Muscle of back (tissue), 13 donors: ENCODE measurements around the gene NME8. TPM values are rescaled to one million over a fixed set of nuclear protein-coding genes. Genes with fewer than 3 reads are reported as not detected.
"Not testable (repeated sequence)": the region's sequence is repeated elsewhere in the genome, so short reads cannot be mapped to it uniquely, and the experiment has no call there.

Source experiments
- DNase-seq, 3 donors: peaks; one replicate each; pipeline versions ENCODE4 v3.0.0 to v3.0.0-alpha.2; 2013
- long read RNA-seq, 9 donors: transcript quantifications; one replicate each; lab custom pipeline, GENCODE V29; 2026
- polyA plus RNA-seq, 10 donors: library from polyadenylated mRNA; unstranded; fragments of 120-200 nt; gene quantifications; one replicate each; pipeline ENCODE4 v1.2.1, GENCODE V29; 2013; ENCODE audit not compliant: insufficient read length in 10 of 10

Gene NME8
- under 1 TPM in 4 of 10 donors, not detected in 6; 0.31 to 0.50 (median 0.42) TPM for polyA plus RNA-seq
- long read RNA-seq, donor 1: 0 reads
- long read RNA-seq, donor 2: 0 reads
- long read RNA-seq, donor 3: 0 reads
- long read RNA-seq, donor 4: 0 reads
- long read RNA-seq, donor 5: 0 reads
- long read RNA-seq, donor 6: 0 reads
- long read RNA-seq, donor 7: 0 reads
- long read RNA-seq, donor 8: 0 reads
- long read RNA-seq, donor 9: 0 reads

- no peak for DNase-seq
Measured at GRCh38 chr7:37848297-37848696, at the start of gene NME8. Gene NME8, plus strand, starts transcription at chr7:37848597. Its CDS starts 1,670 bp downstream, at chr7:37850267.

GRCh38 chr7:37806152-37806551, 42.2 kb upstream of the NME8 start:
- DNase-seq: no peak

- not testable (repeated sequence) for DNase-seq
Measured at GRCh38 chr7:37812161-37812580, 36.2 kb upstream of the NME8 start.

GRCh38 chr7:37815671-37816371, 32.6 kb upstream of the NME8 start:
- DNase-seq: no peak

GRCh38 chr7:37816922-37817590, 31.3 kb upstream of the NME8 start:
- DNase-seq: no peak

GRCh38 chr7:37817591-37817960, 30.8 kb upstream of the NME8 start:
- DNase-seq: no peak

- DNase-seq: no peak
Measured at GRCh38 chr7:37817996-37818720, 30.2 kb upstream of the NME8 start.

GRCh38 chr7:37820708-37821468, 27.5 kb upstream of the NME8 start:
- no peak for DNase-seq

GRCh38 chr7:37822946-37823345, 25.5 kb upstream of the NME8 start:
- DNase-seq: no peak

GRCh38 chr7:37823557-37823956, 24.8 kb upstream of the NME8 start:
- DNase-seq: no peak

- DNase-seq: no peak
Measured at GRCh38 chr7:37825038-37825437, 23.4 kb upstream of the NME8 start.

GRCh38 chr7:37826825-37827224, 21.6 kb upstream of the NME8 start:
- DNase-seq: peak; percentile 22 to 73 (median 58)

GRCh38 chr7:37831244-37831643, 17.2 kb upstream of the NME8 start:
- DNase-seq: no peak

- DNase-seq: peak; percentile 53 to 65 (median 61)
Measured at GRCh38 chr7:37832194-37832593, 16.2 kb upstream of the NME8 start.

- DNase-seq: peak; percentile 52 to 76 (median 58)
Measured at GRCh38 chr7:37833107-37833817, 15.1 kb upstream of the NME8 start.

GRCh38 chr7:37833818-37834146, 14.6 kb upstream of the NME8 start:
- no peak for DNase-seq

- peak in 1 of 3 donors; percentile 14 for DNase-seq
Measured at GRCh38 chr7:37853468-37853867, 5.1 kb downstream of the NME8 start.

GRCh38 chr7:37882086-37882485, 33.7 kb downstream of the NME8 start:
- DNase-seq: no peak

GRCh38 chr7:37893359-37893758, 45.0 kb downstream of the NME8 start:
- DNase-seq: no peak

GRCh38 chr7:37894671-37895070, 46.3 kb downstream of the NME8 start:
- DNase-seq: no peak

GRCh38 chr7:37899712-37900247, 51.4 kb downstream of the NME8 start:
- no peak for DNase-seq
